ENCODE results near the gene EBF3.

GRCh38 chr10:129935867-129936152 is 28.3 kb downstream of the EBF3 start:
- TF ChIP-seq CREB1 (IDR thresholded peaks at IDR 0.05; ENCODE audit: low read depth) (no peak), EP300 (IDR thresholded peaks at IDR 0.05; ENCODE audit: borderline replicate concordance) (no peak), REST (IDR thresholded peaks at IDR 0.05; ENCODE audit: low read depth) (no peak), RAD21 (IDR thresholded peaks at IDR 0.05; ENCODE audit: low read depth) (no peak), EGR1 (IDR thresholded peaks at IDR 0.05) (no peak), TCF12 (IDR thresholded peaks at IDR 0.05; ENCODE audit: low read depth) (no peak), YY1 (IDR thresholded peaks at IDR 0.05; ENCODE audit: low read depth) (no peak), CEBPB (IDR thresholded peaks at IDR 0.05) (no peak)

Data from Ishikawa (cell line).